Measurements from ENCODE around the gene SETD7.
"Not testable (repeated sequence)": the region's sequence is repeated elsewhere in the genome, so short reads cannot be mapped to it uniquely, and the experiment has no call there.

SETD7 gene

DNA sequence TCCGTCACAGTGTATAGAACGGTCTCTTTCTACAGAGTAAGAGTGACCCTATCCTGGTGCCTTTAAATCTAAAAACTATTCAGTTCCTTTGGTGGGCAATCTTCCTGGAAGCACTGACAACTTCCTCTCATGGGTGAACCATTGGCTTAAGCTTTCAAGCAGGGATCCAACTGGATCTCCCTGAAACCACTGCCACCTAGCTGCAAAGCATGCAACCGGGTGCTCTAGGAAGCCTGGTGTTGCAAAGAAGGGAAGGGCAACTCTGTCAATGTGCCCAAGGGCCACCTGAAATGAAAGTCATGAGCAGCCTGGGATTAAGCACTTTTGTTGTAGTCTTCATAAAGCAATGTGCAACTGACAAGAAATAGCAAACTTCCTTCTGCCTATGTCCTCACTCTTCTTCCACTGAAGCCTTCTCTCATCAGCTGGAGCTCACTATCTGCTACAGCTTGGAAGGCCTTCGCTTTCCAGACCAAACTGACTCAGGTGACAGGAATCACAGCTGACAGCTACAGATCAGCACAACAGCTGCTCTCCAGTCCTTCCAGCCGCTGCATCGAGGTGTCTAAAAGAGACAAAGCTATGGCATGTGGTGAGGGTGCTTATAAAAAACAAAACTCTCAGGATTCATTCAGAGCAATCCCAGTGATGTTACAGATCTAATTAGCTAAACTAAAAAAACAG lies 46.1 kb downstream of the SETD7 start:
- no peak for DNase-seq
- ATAC-seq, result no peak

- DNase-seq (no peak), ATAC-seq (no peak)
Observed at GRCh38 chr4:139508581-139509237, 47.3 kb downstream of the SETD7 start.

- ATAC-seq (no peak), DNase-seq (no peak)
Observed at GRCh38 chr4:139506774-139507173, 49.2 kb downstream of the SETD7 start.

GRCh38 chr4:139503622-139504166 lies 52.3 kb downstream of the SETD7 start:
- DNase-seq, result no peak
- ATAC-seq, result no peak

DNA sequence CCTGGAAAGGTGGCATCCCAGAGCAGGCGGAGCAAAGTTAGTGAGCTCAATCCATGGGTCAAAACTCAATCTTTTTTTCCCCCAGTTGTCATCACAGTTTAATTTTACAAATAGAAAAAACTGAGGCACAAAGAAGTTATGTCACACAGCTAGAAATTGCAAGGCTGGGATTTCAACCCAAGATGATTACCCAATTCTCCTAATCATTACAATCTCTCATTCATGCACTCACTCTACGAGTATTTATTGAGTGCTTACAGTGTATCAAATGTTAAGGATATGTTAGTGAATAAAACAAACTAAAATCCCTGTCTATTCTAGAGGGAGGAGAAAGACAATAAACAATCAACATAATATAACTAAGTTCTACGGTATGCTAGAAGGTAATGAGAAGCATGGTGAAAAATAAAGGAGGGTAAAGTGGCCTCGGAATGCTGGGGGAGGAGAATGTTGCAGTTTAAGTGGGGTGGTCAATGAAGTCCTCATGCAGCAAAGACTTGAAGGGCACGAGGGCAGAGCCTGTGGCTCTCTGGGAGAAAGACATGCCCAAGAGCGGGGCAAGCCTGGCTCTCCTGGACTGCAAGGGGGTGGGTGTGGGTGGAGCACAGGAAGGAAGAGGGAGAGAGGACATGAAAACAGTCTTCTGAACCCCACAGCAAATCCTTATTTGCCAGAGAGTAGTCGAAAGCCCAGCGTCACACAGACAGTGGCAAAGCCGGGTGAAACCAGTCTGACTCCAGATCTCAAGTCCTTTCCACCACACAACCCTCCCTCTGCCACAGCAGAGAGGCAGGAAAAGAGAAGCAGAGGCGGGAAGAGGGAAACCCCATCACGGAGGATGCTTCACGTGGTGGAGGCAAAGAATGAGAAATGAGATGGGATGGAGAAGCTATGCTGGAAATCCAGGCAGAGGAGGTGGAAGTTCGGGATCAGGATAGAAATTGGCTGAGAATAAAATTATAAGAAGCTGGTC lies 53.8 kb downstream of the SETD7 start:
- no peak for DNase-seq
- ATAC-seq, result no peak

DNA sequence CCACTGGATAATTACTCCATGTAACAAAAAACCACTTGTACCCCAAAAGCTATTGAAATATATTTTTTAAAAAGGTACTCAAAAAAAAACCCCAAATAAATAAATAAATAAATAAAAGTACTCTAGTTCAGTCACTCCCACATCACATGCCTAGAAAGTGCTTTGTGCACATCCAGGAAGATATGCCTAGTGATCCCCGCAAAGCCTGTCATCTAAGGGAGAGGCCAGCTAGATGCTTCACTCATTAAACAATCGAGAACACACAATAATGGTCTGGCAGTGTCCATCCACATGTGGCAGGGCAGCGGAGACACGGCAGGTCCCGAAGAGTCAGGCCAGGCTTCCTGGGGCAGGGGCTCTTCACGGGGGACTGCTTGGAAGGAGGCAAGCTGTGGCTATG lies 54.5 kb downstream of the SETD7 start:
- ATAC-seq, result no peak
- DNase-seq, result no peak

GRCh38 chr4:139501117-139501516 lies 54.9 kb downstream of the SETD7 start:
- ATAC-seq (no peak), DNase-seq (no peak)

DNA sequence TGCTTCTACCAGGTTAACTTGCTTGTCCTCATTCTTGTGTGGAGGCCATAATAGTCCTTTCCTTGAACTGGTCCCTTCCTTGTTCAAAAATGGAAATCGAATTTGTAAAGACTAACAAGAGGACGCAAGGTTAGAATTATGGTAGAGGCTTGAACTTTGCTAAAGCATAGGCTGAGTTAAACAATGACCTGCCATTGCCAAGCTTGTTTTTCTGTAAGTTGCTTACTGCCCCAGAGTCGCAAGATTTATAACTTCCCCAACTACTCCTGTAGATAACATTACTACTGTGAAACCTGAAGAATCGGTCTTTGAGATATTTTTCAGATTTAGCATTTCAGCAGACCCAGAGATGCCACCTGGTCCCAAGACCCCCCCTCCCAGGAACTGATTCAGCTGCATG lies 56.8 kb downstream of the SETD7 start:
- ATAC-seq (no peak), DNase-seq (no peak)

- DNase-seq, result no peak
Observed at GRCh38 chr4:139493176-139493575, 62.8 kb downstream of the SETD7 start.

DNA sequence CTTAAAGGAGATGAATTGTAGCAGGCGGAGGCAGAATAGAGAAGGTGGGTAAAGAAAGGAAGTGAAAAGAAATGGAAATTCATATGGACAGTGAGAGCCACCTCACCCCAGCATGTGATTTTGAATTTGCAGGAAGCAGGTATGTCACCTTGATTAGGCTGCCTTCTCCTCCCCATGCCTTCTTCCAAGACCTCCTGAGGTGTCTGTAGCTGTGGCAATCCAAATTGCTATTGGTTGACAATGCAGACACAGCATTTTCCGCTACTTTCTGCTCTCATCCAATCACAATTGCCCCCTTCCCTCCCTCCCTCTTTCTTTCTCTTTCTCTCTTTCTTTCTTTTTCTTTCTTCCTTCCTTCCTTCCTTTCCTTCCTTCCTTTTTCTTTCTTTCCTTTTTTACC lies 63.6 kb downstream of the SETD7 start:
- no peak for DNase-seq
- ATAC-seq, result no peak

More at GRCh38 chr4:139493176-139493575, 62.8 kb downstream of the SETD7 start:
- no peak for ATAC-seq

DNA sequence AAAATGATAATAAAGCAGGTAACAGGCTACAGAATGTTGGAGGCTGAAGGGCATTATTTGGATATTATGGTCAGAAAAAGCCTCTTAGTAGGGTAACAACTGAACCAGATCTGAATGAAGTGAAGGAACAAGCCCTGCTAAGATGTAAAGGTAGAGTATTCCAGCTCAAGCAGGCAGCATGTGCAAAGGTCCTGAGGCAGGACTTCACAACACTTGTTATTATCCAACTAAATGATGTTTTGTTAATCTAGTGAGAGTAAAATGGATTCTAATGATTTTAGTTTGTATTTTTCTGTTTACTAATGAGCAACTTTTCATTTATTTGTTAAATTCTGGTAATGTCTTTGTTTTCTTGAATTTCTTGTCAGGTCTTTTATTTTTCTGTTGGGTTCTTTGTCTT lies 66.4 kb downstream of the SETD7 start:
- no peak for DNase-seq
- ATAC-seq, result no peak

DNA sequence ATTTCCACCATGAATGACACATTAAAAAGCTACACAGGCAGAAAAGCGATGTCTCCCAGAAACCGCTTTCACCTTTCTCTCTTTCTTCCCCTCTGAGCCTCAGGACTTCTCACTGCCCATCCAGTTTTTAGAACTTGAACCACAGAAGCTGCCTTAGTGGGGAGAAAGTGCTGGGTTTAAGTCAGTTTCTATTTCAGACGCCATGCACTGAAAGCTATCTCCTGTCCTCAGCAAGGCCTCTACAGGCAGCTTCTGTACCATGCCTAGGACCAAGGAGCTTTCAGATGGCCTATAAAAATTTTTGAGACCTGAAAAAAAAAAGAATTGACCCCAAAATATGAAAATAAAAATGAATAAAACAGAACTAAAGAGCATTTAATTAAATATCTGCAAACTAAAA lies 67.6 kb downstream of the SETD7 start:
- ATAC-seq, result no peak

GRCh38 chr4:139484783-139485311 lies 71.2 kb downstream of the SETD7 start:
- DNase-seq (no peak), ATAC-seq (no peak)

More for the DNA sequence above, 67.6 kb downstream of the SETD7 start:
- DNase-seq, result no peak

GRCh38 chr4:139483000-139483399 lies 73.0 kb downstream of the SETD7 start:
- DNase-seq, result no peak
- no peak for ATAC-seq

DNA sequence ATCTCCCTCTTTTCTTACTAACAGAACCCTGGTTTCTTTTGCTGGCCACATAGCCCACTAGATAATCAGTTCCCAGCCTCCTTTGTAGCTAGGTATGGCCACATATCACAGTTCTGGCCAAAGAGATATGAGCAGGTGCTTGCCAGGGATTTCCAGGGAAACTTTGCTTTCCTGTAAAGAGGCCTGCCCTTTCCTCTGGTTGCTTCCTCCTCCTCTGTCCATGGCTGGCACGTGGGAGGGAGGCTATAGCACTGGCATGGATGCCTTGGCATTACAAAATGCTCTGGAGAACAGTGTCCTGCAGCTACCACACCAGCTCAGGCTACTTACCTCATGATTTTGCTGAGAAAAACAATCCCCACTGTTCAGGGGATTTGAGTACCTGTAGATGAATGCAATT lies 74.6 kb downstream of the SETD7 start:
- ATAC-seq (no peak), DNase-seq (no peak)

DNA sequence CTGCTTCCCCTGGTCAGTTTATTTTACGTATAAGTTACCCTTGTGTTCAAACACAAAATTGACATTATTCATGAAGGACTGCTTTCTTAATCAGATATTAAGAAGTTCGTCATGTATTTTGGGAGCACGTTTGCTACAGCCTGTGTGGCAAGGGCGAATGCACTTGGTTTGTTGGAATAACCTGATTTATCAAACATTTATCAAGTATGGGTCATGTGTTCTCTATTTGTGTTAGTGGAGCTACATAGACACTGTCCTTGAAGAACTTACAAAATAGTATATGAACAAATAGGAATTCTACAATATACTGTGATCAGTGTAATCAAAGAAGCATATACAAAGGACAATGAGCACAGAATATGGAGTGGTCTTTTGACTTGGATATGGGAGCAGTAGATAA lies 79.7 kb downstream of the SETD7 start:
- DNase-seq, result no peak
- no peak for ATAC-seq

DNA sequence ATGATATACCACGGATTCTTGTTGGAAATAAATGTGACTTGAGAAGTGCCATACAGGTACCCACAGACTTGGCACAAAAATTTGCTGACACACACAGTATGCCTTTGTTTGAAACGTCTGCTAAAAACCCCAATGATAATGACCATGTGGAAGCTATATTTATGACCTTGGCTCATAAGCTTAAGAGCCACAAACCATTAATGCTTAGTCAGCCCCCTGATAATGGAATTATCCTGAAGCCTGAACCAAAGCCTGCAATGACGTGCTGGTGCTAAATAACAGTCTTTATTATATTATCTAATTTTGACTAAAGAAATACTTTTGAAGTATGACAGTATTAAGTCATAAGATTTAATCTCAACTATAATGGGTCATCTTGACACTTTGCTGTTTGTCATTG lies 83.2 kb downstream of the SETD7 start:
- DNase-seq (no peak), ATAC-seq (no peak)

GRCh38 chr4:139470997-139471665 lies 84.9 kb downstream of the SETD7 start:
- no peak for ATAC-seq
- DNase-seq, result no peak

DNA sequence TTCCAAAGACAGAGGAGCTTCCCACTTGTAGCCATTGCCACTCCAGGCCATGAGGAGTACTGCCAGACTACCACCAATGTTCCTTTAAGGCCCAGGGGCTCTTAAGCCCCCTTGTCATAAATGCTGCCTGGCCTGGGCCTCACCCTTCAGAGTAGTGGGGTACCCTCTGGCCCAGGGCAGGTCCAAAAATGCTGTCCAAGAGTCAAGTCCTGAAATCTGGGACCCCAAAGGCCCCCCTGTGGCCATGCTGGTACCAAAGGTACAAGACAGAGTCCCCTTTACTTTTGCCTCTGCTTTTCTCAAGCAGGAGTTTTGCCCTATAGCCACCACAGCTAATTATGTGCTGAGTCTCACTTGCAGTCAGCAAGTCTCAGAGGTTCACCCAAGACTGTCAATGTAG lies 85.7 kb downstream of the SETD7 start:
- ATAC-seq (no peak), DNase-seq (no peak)

DNA sequence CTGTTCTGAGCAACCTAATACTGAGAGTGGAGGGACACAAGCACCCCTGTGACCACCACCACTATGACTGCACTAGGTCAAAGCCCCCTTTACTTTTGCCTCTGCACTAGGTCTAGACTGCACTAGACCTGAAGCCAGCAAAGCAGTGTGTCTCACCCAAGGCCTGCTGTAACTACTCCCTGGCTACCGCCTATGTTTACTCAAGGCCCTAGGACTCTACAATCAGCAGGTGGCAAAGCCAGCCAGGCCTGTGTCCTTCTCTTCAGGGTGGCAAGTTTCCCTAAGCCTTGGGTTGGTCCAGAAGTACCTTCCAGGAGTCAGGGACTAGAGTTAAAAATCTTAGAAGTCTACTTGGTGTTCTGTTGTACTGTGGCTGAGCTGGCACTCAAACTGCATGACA lies 86.2 kb downstream of the SETD7 start:
- ATAC-seq (no peak), DNase-seq (no peak)

DNA sequence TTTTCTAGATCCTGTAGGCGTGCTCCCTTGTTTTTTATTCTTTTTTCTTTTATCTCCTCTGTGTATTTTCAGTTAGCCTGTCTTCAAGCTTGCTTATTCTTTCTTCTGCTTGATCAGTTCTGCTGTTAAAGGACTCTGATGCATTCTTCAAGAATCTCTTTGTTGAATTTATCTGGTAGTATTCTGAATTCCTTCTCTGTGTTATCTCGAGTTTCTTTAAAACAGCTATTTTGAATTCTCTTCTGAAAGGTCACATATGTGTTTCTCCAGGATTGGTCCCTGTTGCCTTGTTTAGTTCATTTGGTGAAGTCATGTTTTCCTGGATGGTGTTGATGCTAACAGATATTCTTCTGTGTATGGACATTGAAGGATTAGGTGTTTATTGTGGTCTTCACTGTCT lies 86.8 kb downstream of the SETD7 start:
- no peak for DNase-seq
- ATAC-seq, result no peak

- ATAC-seq, DNase-seq: not testable (repeated sequence)
Observed at GRCh38 chr4:139468756-139469155, 87.3 kb downstream of the SETD7 start.

Measured in stimulated activated naive CD8-positive, alpha-beta T cell treated with anti-CD3 and anti-CD28 coated beads, Interleukin-15, Interleukin-2, amounts not matched to agents 100 U/mL and 50 U/mL, for 24 hours (primary cell).